Dedifferentiated amniotic fluid mesenchymal stem cell (primary cell): Measurements from ENCODE around the gene RTN4.
"Not testable (repeated sequence)": the region's sequence is repeated elsewhere in the genome, so short reads cannot be mapped to it uniquely, and the experiment has no call there.

Source experiments
- DNase-seq: peaks from one replicate; pipeline ENCODE4 v3.0.0-alpha.2; 2016; ENCODE audit errors: extremely low spot score

RTN4 gene

DNA sequence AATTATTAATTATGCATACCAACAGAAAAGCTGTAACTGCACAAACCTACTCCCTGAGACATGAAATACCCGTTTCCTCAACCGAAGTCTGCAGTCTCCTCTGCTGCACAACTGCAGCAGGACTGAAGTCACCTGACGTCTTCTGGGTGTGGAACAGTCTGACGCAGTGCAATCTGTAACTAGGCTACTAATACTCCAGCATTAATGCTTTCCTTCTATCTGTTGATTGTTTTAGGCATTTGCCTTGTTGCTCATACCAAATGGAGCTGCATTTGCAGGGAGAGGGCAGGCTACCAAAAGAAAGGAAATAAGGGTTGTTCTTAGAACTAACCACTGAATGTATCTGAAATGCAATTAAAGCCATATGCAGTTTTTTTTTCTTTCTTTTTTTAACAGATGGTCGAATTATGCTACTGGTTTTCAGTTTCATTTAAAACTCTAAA lies 40.1 kb downstream of the RTN4 start:
- no peak for DNase-seq

DNA sequence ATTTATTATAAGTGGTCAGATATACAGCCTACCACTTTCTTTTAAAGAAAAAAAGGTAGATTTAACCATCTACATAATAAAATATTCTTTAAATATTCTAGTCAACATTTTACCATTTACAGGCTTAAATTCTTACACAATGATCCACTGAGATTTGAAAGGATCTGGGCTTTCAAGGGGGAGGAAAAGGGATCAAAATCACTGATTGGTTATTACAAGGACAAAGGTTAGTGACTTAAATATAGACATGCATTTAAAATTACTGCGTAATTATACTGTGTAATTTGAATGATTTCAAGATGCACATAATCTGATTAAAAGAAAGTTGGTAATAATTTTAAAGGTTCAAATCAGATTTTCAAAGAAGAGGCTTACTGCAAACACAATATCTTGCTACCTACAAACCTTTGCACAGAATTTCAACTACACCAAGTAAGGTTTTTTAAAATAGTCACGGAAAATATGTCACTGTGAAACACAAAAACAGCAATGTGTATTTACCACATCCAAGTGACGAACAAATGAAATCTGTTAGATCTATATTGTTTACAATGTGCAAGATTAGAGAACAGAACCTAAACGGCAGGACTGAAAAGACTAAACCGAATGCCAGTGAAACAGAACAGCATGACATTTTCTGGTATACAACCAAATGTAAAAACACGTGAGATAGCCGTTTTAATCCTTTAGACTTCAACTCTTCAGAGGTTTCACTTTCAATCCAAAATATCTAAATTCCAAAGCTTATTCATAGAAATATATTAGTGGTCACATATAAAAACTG lies 40.8 kb downstream of the RTN4 start:
- no peak for DNase-seq

DNA sequence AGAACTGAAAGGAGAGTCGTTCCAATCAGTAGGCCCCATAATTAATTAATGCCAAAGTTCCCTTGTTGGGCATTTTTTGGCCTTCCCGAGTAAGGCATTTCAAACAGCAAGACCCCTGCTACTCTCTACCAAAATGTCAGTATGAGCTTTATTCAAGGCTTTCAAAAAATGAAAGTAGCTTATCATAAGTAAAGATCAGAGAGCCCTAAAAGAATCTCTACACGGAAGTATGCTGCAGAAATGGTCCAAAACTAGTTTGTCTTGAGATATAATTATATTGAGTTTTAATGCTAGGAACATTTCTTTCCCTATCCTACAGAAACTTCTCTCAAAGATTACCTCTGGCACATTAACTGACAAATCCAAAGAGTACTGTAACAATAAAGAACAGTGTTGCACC lies 43.9 kb downstream of the RTN4 start:
- no peak for DNase-seq

DNA sequence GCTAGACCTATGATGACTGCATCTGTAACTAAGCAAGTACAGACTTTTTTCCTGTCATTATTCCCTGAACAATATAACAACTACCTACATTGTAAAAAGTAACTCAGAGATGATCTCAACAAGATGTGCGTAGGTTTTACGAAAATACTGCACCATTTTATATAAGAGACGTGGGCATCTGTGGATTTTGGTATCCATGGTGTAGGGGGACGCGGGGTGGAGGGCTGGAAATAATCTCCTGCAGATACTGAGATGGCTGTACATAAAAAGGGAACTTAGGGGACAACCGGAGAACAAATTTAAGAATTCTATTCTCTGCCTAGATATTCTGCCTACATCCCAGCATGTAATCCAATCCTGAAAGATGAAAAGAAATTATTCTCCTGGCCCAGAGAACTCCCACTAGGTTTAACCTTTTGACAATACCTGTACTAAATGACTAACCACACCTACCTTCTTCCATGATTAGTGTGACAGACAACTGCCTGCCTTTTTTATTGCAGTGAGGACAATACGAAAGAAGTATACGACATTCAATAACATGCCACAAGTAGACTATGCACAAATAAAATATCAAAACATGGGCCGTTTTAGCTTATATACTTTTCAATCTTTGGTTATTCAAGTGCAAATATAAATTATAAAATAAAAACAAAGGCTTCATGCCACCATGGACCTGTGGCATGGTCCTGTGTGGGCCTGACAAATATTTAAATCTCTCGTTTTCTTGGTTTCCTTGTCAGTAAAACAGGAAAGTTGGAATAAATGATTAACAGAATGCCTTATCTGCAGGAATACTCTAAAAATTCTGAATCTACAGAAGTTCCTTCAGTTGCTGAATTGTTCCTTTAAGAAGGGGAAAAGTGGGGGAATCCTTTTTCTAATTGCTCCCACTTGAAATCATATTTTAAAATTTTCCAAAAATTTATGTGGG lies 46.3 kb downstream of the RTN4 start:
- DNase-seq, result no peak

DNA sequence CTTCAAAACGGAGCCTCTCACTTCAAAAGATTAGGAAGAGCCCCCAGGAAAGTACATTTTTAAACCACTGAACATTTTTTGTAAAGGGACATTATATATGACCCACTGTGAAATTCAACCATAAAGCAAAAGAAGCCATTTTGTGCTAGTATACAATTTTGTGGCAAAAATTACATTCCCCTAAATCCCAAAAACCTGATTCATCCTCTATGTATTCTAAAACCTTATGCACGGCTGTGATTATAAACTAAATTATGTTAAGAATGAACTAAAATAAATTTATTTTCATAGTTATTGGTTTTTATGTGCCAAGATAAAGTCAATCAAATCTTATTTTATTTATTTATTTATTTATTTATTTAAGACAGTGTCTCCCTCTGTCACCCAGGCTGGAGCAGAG lies 48.5 kb downstream of the RTN4 start:
- no peak for DNase-seq

DNA sequence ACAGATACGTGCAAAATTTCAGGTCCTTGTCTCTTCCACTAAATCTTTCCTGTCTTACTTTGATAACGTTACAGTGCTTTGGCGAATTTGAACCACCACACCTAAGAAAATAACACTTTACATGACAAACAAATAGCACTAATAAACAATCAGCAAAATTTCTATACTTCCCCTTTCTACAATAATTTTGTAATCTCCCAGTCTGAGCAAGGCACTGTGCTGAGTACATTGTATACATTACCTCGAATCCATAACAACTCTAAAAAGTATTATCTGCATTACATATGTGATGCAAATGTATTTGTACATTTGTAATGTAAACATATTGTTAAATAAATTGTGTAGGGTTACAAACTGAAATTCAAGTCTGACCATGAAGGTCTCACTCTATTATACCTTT lies 49.9 kb downstream of the RTN4 start:
- DNase-seq, result no peak

DNA sequence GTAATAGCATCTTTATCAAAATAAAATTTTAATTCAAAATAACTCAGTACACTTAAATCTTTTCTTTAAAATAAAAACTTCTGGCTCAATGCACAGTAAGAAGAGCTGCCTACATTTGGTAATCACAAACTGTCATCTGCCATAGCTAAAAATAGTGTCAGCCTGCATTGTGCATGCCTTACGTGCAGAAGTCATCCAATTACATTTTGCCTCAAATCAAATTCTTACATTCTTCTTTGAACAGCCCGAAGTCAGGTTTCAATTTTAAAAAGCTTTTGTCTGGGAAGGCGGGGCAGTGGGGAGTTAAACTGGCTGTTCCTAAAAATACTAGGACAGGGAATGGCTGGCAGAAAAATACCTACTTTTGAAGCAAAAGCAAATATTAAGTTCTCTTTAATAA lies 51.1 kb downstream of the RTN4 start:
- peak; percentile 91 for DNase-seq

DNA sequence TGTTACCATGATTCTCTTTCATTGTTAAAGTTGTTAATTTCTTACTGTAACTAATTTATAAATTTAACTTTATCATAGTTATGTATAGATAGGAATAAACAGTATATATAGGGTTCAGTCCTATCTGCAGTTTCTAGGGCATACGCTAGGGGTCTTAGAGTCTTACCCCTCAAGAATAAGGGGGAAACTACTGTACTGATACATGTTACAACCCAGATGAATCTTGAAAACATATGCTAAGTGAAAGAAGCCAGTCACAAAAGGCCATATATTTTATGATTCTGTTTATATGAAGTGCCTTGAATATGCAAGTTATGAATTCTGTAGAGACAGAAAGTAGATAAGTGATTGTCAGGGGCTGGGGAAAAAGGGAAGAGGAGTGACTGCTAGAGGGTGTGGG lies 52.4 kb downstream of the RTN4 start:
- DNase-seq, result no peak

DNA sequence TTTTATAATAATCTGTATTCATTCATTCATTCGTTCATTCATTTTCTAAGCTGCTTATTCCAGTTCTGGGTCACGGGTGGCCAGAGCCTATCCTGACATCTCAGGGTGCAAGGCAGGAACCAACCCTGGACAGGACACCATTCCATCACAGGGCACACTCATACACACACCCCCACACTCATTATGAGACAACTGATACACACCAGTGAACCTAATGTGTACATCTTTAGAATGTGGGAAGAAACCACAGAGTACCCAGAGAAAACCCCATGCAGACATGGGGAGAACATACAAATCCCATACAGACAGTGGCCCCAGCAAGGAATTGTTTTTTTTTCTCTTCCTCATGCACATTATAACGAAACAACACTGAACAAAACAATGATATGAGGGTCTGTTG lies 54.7 kb downstream of the RTN4 start:
- DNase-seq, result no peak

DNA sequence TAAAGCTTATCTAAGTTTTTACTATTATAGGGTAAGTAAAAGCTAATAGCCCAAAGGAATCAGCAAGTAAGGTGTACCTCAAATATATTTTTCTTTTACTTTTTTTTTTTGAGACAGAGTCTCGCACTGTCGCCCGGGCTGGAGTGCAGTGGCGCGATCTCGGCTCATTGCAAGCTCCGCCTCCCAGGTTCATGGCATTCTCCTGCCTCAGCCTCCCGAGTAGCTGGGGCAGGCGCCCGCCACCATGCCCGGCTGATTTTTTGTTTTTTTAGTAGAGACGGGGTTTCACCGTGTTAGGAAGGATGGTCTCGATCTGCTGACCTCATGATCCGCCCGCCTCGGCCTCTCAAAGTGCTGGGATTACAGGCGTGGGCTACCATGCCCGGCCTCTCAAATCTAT lies 59.6 kb downstream of the RTN4 start:
- DNase-seq, result not testable (repeated sequence)

DNA sequence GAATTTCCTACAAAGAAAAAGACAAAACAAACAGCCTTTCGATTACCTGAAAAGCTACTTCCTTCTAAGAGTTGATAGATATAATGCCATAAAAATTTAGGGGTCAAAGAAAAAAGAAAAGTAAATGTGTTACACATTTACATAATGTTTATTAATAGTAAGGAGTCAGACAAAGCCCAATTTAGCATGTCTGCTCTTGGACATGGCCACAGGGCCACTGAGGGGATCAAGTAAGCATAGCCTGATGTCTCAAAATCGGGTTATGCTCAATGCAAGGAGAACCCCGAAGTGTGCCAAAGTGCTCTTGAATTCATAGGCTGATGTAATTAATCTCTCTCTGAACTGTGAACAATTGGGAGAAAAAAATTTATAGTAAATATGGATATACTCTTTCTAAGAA lies 61.6 kb downstream of the RTN4 start:
- no peak for DNase-seq

DNA sequence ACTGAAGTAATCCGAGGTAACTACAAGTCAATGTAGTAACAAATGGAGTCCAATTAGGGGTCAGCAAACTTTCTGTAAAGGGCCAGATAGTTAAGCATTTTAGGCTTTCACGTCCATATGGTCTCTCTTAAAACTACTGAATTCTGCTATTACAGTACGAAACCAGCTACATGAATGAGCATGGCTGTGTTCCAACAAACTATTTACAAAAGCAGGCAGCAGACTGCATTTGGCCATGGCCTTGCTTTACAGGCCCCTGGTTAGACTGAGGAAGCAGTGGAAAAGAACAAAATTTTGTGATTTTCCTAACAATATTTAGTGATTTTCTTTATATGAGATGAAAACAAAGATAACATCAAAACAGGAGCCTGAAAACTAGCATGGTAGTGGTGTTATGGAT lies 64.0 kb downstream of the RTN4 start:
- DNase-seq, result no peak

DNA sequence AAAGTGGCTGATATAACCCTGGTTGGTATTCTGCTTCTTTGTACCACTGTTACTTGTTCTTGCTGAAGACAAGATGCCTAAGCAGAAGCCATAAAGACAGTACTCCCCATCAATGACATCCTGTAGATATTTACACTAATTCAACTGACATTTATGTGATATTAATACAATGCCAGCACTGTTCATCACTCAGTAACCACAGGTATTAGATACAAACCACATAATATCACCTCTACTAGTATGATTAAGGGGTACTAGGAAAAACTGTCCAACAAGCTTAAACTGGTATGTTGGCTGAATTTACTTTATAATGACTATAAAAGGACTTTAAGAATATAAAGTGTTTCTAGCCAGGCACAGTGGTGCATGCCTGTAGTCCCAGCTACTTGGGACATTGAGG lies 65.8 kb downstream of the RTN4 start:
- no peak for DNase-seq

DNA sequence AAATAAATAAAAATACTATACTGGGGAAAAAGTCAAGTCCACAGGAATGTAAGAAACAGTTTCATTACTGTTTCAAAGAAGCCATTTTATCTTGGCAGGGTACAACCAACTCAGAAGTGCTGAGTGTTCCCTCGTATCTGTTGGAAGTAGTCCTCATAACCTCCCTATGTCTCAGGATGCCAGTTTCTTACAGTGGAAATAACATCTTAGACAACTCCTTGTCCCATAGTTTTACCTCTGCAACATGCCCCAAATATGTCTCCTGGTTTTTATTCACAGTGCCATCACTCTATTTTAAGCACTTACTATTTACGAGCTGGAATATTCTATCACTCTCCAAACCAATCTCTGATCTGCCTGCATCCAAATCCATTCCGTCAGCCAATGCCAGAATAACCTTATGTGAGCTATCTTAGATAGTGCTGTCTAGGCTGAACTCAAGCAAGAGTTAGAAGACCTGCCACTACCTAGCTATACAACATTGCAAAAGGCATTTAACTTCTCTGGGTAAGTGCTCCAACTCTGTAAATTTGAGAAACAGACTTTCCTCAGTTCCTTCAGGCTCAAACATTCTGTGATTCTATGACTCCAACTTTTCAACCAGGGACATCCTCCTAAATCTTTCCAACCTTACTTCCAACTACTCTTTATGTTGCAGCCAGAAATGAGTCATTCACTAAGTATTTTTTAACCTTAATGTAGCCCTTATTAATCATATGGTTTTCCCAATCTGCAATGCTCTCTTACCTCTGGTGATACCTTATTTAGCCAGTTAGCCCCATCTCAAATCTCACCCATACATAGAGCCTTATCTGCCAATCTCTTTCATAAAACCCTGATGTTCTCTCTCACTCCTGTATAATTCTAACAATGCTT lies 66.7 kb downstream of the RTN4 start:
- DNase-seq, result no peak

DNA sequence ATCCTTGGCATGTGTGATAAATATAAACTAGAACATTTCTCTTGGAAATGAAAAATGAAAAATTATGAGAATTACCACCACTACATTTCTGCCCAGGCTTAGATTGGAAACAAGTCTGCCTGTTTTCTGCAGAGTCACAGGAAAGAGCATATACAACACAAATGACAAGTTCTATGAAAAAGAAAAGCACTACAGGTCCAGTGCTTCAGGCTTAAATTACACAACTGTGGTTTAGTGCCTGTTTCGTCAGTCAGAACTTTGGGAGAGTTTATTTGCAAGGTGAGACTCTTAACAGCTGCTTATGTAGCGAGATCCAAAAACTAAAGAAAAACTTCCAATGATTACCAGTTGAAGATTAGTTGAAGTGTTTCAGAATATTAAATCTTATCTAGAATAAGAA lies 68.9 kb downstream of the RTN4 start:
- no peak for DNase-seq

DNA sequence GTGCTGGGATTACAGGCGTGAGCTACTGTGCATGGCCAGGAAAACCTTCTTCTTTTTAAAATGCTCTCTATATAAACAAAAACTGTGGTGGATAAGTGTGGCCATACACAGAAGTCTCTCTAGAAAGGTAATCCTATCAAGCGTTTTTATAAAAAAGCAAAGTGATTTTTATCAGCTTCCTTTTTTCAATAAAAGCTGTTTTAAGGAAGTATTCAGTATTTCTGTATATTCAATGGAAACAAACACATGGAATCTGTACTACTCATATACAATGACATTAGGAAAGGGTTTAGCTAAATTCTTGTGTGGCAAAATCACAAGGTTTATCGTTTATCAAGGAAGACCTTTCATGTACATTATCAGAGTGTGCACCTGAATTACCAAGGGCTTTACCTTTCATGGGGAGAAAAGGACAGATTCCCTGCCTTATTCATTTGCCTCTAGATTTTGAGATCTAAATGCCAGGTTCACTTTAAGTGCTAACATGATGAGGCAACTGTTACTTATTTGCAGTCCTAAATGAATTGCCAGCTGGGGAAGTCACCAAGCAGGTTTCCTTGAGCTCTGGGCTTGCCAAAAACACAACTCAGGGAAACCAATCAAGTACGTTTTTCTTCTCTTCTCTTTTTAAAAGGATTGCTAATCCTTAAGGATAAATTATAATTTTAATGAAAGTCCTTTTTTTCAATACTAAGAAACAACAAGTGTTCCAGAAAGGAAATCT lies 70.8 kb downstream of the RTN4 start:
- no peak for DNase-seq

DNA sequence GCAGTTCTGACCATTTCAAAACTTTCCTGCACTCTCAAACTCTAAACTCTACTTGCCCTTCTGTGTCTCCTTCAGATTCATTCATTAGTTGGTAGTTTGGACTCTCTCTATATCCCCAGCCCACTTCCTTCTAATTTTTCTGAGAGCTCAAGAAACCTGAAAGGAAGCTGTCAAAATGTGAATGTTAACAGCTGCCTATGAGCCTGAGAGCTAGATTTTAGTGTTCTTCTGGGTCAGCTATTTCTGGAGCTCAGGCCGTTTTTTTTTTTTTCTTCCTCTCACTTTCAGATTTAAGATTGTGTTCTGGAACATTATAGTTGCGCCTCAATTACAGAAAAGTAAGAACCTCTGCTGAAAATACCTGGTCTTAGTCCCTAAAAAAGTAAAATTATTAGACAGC lies 73.1 kb downstream of the RTN4 start:
- no peak for DNase-seq

DNA sequence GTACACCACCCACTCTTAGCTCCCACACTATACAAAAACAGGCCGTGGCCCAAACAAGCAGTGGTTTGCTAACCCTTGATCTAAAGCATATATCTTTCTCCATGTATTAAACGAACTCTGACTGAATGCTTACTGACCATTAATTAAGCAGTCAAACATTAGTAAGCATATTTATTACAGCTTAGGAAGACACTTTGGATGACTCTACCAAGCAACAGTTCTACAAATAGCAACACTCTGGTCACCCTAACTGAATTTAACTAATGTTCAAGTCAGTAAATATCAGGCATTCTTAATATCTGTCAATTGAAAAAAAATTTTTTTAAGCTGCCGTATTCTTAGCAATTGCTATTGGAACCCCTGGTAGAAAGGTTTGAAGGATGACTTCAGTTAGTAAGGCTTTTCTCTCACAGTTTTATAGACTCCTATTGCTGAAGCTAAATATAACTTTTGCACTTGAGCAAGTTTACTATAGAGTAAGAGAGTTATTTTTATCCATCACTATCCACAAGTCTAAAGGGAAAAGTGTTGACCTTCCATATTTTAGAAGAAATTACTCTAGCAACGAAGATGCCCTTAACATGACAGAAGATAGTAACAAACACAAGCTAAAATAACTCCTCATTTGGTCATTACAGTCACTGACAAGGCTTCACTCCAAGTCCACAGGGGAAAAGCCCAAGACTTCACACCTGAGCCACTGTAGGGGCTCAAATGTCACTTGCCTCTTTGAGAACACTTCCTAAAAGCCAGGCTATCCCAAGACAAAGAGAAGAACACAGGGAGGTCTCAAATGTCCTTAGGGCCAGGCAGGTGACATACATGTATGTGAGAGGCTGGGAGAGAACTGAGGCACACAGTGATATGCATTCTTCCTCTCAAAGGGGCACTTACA lies 74.4 kb downstream of the RTN4 start:
- no peak for DNase-seq

DNA sequence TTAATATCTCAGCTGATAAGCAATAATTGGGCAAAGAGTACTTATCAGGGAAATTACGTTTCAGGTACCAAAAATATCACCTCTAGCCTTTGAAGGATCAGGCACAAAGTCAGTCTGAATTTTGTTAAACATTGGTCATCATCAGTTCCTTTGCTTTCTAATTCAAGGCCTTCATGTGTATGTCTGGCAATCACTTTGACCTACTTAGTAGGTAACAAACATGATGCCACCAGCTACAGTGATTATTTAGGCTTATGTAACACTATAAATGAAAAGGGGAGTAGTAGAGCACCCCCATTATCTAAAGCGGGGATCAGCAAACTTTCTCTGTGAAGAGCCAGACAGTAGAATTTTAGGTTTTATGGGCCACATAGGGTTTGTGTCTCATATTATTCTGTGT lies 75.1 kb downstream of the RTN4 start:
- no peak for DNase-seq

DNA sequence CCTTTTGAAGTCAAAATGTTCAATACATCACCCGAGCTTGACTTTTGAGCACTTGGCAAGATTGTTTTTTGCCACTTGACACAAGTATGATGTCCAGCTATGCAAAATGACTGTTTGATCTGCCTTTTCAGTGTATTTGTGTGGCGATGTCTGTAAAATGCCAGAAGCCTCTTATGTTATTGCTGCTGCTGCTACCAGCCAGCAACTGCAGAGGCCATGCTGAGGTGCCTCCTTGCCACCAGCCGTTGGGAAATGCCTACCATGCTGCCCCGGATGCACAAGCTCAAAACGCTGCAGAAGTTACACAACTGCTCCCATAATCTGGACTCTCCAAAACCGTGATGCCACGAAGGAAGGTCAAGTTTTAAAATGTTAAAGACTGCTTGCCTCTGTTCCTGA lies 80.3 kb downstream of the RTN4 start:
- no peak for DNase-seq
